Neural crest cell (in vitro differentiated cells): Measurements from ENCODE around the gene DDC. TPM values are rescaled to one million over a fixed set of nuclear protein-coding genes. Genes with fewer than 3 reads are reported as not detected.

Source experiments
- DNase-seq: peaks from one replicate; pipeline ENCODE4 v3.0.0; 2021; ENCODE audit warnings: low read depth, mixed read lengths, low spot score
- H3K27ac Mint-ChIP-seq: one replicate; pipeline ENCODE4 v1.8.0; 2021; ENCODE audit warnings: mild to moderate bottlenecking, mixed read lengths; ENCODE audit not compliant: unreplicated experiment
- H3K27me3 Mint-ChIP-seq: 2 replicates; pipeline ENCODE4 v1.8.0; 2021; ENCODE audit warnings: low read depth, mild to moderate bottlenecking, mixed read lengths
- H3K36me3 Mint-ChIP-seq: 2 replicates; pipeline ENCODE4 v1.8.0; 2021; ENCODE audit warnings: low read depth, mild to moderate bottlenecking, mixed read lengths
- H3K4me1 Mint-ChIP-seq: 2 replicates; pipeline ENCODE4 v1.8.0; 2021; ENCODE audit warnings: mixed read lengths
- H3K4me3 Mint-ChIP-seq: one replicate; pipeline ENCODE4 v1.8.0; 2021; ENCODE audit warnings: mild to moderate bottlenecking, mixed read lengths
- H3K9me3 Mint-ChIP-seq: 2 replicates; pipeline ENCODE4 v1.8.0; 2021; ENCODE audit warnings: mixed read lengths
- CTCF ChIP-seq: fragments of 200-600 bp; sonication (generic); conservative IDR thresholded peaks from 2 replicates; pipeline ENCODE4 v1.5.0; 2021; ENCODE audit warnings: antibody characterized with exemption, mild to moderate bottlenecking
- total RNA-seq: library from RNA; stranded (reverse); gene quantifications from 2 replicates; pipeline ENCODE4 v1.2.1, GENCODE V29; 2021

DDC gene
- total RNA-seq, 1 donor from 2014 or later = 1.0 TPM

GRCh38 chr7:50431316-50431715, 133.9 kb downstream of the DDC start:
- no peak for TF ChIP-seq CTCF
- H3K36me3 Mint-ChIP-seq = no peaks in the 10 kb centered on the region
- H3K4me3 Mint-ChIP-seq = no peak overlapping the region
- DNase-seq = no peak
- no peak overlapping the region for H3K27ac Mint-ChIP-seq
- H3K27me3 Mint-ChIP-seq = no peaks in the 10 kb centered on the region
- H3K9me3 Mint-ChIP-seq = no peaks in the 10 kb centered on the region
- H3K4me1 Mint-ChIP-seq = peaks cover 8% of the 10 kb centered on the region

DNA sequence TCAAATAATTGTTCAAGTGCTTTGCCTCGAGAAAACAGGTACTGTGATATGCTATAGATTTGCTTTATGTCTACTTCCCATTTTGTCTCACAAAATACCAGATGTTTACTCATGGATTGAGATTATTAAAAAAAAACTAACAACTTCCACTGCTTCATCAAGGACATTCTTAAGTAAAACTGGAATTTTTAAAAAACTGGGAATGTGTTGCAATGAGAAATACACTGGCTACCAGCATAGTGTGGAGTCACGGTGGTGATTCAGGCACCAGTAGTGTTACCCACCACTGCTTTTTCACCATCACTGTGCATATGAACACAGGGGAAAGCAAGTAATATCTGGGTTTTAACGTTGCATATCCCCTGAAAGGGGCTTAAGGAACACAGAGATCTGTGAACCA, 136.3 kb downstream of the DDC start:
- no peak for DNase-seq
- no peaks in the 10 kb centered on the region for H3K36me3 Mint-ChIP-seq
- H3K4me3 Mint-ChIP-seq = no peak overlapping the region
- peaks cover 8% of the 10 kb centered on the region for H3K4me1 Mint-ChIP-seq
- no peaks in the 10 kb centered on the region for H3K9me3 Mint-ChIP-seq
- no peak overlapping the region for H3K27ac Mint-ChIP-seq
- H3K27me3 Mint-ChIP-seq = no peaks in the 10 kb centered on the region
- TF ChIP-seq CTCF = no peak

GRCh38 chr7:50427518-50427917, 137.7 kb downstream of the DDC start:
- Mint-ChIP-seq H3K4me3 (no peak overlapping the region), H3K9me3 (no peaks in the 10 kb centered on the region), H3K36me3 (no peaks in the 10 kb centered on the region), H3K4me1 (peaks cover 8% of the 10 kb centered on the region), H3K27me3 (no peaks in the 10 kb centered on the region), H3K27ac (no peak overlapping the region)
- DNase-seq = no peak
- TF ChIP-seq CTCF = no peak

DNA sequence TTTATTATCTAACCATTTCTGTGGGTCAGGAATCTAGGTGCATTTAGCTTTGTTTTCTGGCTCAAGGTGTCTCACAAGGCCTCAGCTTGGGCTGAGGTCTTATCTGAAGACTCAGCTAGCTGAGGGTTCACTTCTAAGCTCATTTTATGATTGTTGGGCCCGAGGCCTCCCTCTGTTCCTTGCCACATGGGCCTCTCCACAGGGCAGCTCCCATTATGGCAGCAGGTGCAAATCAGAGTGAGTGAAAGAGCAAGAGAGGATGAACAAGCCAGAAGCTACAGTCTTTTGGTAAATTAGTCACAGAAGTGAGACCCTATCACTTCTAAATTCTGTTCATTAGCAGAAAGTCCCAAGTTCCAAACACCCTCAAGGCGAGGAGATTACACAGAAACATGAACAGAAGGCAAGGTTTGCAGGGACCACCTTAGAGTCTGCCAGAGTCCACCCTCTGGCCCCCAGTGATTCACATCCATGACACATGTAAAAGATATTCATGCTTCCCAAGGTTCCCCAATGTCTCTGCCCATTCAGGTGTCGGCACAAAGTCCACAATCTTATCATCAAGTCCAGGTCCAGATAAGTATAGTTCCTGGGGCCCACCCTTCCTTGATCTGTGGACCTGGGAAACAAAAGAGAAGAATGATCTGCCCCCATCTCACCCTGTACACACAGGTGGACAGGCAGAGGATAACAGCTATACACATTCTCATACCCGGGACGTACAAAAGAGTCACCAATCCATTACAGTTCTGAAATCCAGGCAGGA, 138.7 kb downstream of the DDC start:
- Mint-ChIP-seq H3K27ac (no peak overlapping the region), H3K9me3 (no peaks in the 10 kb centered on the region), H3K36me3 (no peaks in the 10 kb centered on the region), H3K4me3 (no peak overlapping the region), H3K4me1 (peaks cover 2% of the 10 kb centered on the region), H3K27me3 (no peaks in the 10 kb centered on the region)
- no peak for DNase-seq
- no peak for TF ChIP-seq CTCF

DNA sequence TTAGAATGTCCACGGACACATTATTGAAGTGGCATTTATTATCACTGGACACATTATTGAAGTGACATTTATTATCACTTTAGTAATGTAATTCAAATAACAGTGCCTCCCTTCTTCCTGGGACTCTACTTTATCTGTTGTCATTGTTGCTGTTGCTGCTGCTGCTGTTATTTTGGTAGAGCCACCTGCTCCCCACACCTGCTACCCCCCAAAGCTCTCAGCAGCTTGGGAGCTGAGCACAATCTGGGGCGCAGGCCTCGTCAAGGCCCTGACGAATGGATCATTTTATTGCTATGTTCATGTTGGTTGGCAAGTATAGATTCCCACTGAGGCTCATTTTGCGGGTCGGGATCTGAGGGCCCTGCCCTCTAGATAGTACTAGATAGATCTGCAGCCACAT, 139.9 kb downstream of the DDC start:
- no peak for TF ChIP-seq CTCF
- no peaks in the 10 kb centered on the region for H3K9me3 Mint-ChIP-seq

More for the DNA sequence above, 139.9 kb downstream of the DDC start:
- H3K27ac Mint-ChIP-seq = no peak overlapping the region
- DNase-seq = no peak
- no peaks in the 10 kb centered on the region for H3K36me3 Mint-ChIP-seq
- no peaks in the 10 kb centered on the region for H3K4me1 Mint-ChIP-seq
- no peak overlapping the region for H3K4me3 Mint-ChIP-seq
- no peaks in the 10 kb centered on the region for H3K27me3 Mint-ChIP-seq
